ENCODE results near the gene GBX1.

- TF ChIP-seq, protein P1, sequence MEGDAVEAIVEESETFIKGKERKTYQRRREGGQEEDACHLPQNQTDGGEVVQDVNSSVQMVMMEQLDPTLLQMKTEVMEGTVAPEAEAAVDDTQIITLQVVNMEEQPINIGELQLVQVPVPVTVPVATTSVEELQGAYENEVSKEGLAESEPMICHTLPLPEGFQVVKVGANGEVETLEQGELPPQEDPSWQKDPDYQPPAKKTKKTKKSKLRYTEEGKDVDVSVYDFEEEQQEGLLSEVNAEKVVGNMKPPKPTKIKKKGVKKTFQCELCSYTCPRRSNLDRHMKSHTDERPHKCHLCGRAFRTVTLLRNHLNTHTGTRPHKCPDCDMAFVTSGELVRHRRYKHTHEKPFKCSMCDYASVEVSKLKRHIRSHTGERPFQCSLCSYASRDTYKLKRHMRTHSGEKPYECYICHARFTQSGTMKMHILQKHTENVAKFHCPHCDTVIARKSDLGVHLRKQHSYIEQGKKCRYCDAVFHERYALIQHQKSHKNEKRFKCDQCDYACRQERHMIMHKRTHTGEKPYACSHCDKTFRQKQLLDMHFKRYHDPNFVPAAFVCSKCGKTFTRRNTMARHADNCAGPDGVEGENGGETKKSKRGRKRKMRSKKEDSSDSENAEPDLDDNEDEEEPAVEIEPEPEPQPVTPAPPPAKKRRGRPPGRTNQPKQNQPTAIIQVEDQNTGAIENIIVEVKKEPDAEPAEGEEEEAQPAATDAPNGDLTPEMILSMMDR (IDR thresholded peaks at IDR 0.05; ENCODE audit: low read depth, low read length, poor library complexity, severe bottlenecking): no peak
- TF ChIP-seq EZH2phosphoT487 (IDR thresholded peaks at IDR 0.05; ENCODE audit: borderline replicate concordance, low read length): no peak
Observed at GRCh38 chr7:151129960-151130591, 37.4 kb downstream of the GBX1 start.

All from DOHH2 (cell line).